ENCODE results near the gene TNFRSF13B.

DNA sequence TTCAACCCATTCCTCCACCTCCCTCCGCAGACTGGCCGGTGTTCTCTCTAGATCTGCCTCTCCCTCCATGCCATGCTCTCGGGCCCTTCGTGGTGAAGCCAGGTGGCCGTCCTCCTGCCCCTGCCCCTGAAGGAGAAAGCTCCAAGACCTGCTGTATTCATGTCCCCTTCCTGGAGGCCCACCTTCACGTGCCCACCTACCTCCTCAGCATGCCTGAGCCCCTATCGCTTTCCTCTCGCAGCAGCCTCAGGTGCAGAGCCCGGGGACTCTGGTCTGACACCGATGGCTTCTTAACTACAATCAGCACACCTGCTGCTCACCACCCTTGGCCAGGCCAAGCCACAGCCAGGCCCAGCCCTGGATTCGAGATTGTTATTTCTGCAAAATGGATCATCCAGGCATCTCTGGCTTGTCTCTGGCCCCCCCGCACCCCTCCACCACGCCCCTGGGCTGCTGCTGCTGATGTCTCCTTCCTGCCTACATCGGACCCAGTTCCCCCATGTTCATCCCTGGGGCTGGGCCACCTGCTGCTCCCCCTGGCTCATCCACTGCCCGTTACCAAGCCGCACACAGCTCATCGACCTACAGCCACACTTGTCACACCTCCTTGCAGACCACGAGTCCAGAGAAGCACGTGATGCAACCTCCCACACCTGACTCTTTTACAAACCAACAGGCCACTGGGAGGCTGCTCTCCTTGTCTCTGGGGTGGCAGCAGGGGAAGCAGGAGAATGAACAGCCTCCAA is 32.5 kb upstream of the TNFRSF13B start:
- TF ChIP-seq, protein P1, sequence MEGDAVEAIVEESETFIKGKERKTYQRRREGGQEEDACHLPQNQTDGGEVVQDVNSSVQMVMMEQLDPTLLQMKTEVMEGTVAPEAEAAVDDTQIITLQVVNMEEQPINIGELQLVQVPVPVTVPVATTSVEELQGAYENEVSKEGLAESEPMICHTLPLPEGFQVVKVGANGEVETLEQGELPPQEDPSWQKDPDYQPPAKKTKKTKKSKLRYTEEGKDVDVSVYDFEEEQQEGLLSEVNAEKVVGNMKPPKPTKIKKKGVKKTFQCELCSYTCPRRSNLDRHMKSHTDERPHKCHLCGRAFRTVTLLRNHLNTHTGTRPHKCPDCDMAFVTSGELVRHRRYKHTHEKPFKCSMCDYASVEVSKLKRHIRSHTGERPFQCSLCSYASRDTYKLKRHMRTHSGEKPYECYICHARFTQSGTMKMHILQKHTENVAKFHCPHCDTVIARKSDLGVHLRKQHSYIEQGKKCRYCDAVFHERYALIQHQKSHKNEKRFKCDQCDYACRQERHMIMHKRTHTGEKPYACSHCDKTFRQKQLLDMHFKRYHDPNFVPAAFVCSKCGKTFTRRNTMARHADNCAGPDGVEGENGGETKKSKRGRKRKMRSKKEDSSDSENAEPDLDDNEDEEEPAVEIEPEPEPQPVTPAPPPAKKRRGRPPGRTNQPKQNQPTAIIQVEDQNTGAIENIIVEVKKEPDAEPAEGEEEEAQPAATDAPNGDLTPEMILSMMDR (IDR thresholded peaks at IDR 0.05), result no peak
- TF ChIP-seq POLR2A (IDR thresholded peaks at IDR 0.05), result no peak
